Adrenal gland (tissue), 12 donors: ENCODE results near the gene CRYGC. TPM values are rescaled to one million over a fixed set of nuclear protein-coding genes. Genes with fewer than 3 reads are reported as not detected.
"Not testable (repeated sequence)": the region's sequence is repeated elsewhere in the genome, so short reads cannot be mapped to it uniquely, and the experiment has no call there.

ENCODE experiments used
- DNase-seq, 7 donors: peaks; one replicate each; pipeline ENCODE4 v3.0.0-alpha.2; 2019 to 2020
- H3K27ac ChIP-seq, 5 donors: fragments of 200-600 bp; sonication (generic) in 4 of 5; 1 replicate in 3 of 5; 2 replicates in 2 of 5; pipeline versions ENCODE4 v1.5.1 to v1.8.0; 2016 to 2020; ENCODE audit warnings: mild to moderate bottlenecking in 1 of 5
- H3K27me3 ChIP-seq: fragments of 200-600 bp; 2 replicates; pipeline ENCODE4 v1.8.0; 2021
- H3K36me3 ChIP-seq, 2 donors: fragments of 200-600 bp; replicated peaks in 1 of 2; 1 replicate in 1 of 2; 2 replicates in 1 of 2; pipeline versions ENCODE4 v1.5.1 to v1.8.0; 2018 to 2022
- H3K4me1 ChIP-seq, 2 donors: fragments of 200-600 bp; replicated peaks in 1 of 2; 1 replicate in 1 of 2; 2 replicates in 1 of 2; pipeline versions ENCODE4 v1.5.1 to v1.8.0; 2018 to 2021
- H3K4me3 ChIP-seq, 4 donors: fragments of 200-600 bp; sonication (generic) in 3 of 4; one replicate each; pipeline ENCODE4 v1.5.1; 2016 to 2018
- H3K9me3 ChIP-seq, 3 donors: fragments of 200-600 bp; sonication (generic) in 1 of 3; replicated peaks in 1 of 3; 1 replicate in 2 of 3; 2 replicates in 1 of 3; pipeline versions ENCODE4 v1.5.1 to v1.8.0; 2016 to 2021
- CTCF ChIP-seq, 6 experiments: fragments of 450-650 bp in 4 of 6; fragments of 200-600 bp in 2 of 6; sonication (generic) in 1 of 6; IDR thresholded peaks; 1 replicate in 5 of 6; 2 replicates in 1 of 6; pipeline versions ENCODE4 v1.5.1 to v1.8.0; 2016 to 2021; ENCODE audit warnings: antibody characterized with exemption in 6 of 6, mild to moderate bottlenecking in 2 of 6, moderate library complexity in 1 of 6
- POLR2A ChIP-seq, 2 donors: fragments of 450-650 bp; IDR thresholded peaks; one replicate each; pipeline ENCODE4 v1.6.1; 2017; ENCODE audit warnings: antibody characterized with exemption in 2 of 2, mild to moderate bottlenecking in 2 of 2, moderate library complexity in 1 of 2
- WGBS, 4 donors: extraction: QIAGEN DNeasy Blood & Tissue Kit in 2 of 4; methylation state at CpG; one replicate each; pipeline versions ENCODE4 v1.1.5 to v1.1.7; 2013 to 2017; 5-methylcytosine and 5-hydroxymethylcytosine counted together
- intact Hi-C, 2 donors: fragments of 100-400 bp; cut with DNase I; formaldehyde crosslinking; loops; one replicate each; pipeline versions ENCODE4 v1.14.1 to v1.15.0; 2022 to 2023
- polyA plus RNA-seq, 3 donors: library from polyadenylated mRNA; stranded (reverse); fragments of 200-250 nt in 2 of 3; fragments of 350-450 nt in 1 of 3; fragmentation: Illumina TruSeq in 1 of 3; extraction: RNeasy Lipid Tissue Mini Kit (QIAGEN cat#74804) in 1 of 3; gene quantifications; one replicate each; pipeline ENCODE4 v1.2.3, GENCODE V29; 2013 to 2014
- total RNA-seq, 9 donors: library from RNA; depleted of rRNA in 4 of 9; stranded (reverse); fragments of >200 nt in 4 of 9; fragments of 120-200 nt in 1 of 9; fragmentation: NEBNext Ultra II Directional in 1 of 9; extraction: Animal tissue kit (Norgen Biotek cat#: 25700) in 1 of 9; gene quantifications; one replicate each; pipeline versions ENCODE4 v1.1.0 to v1.2.4, GENCODE V29; 2013 to 2023
- donor health status: healthy with polysubstance abuse.
- donor health status: Bipolar disorder and iron deficiency.
- donor health status: DM: yes; HTN: yes; CAD: no.
- donor health status: DM: no; HTN: no; CAD: no.
- donor health status: DM: no; HTN: no; CAD: no.
- donor health status: DM: yes; HTN: yes; CAD: no.

The CRYGC gene
- total and polyA plus RNA-seq, 12 donors: not detected

GRCh38 chr2:208101716-208102631 lies 27.7 kb downstream of the CRYGC start:
- TF ChIP-seq POLR2A (IDR thresholded peaks at IDR 0.05) (no peak), CTCF (IDR thresholded peaks at IDR 0.05) (peak in 4 of 6 experiments; percentile 17 to 48 (median 40))
- no peaks in the 10 kb centered on the region for H3K4me1 ChIP-seq

GRCh38 chr2:208099682-208100470 lies 29.8 kb downstream of the CRYGC start:
- intact Hi-C loops: no loop called here
- Histone ChIP-seq H3K36me3 (no peaks in the 10 kb centered on the region), H3K27me3 (no peaks in the 10 kb centered on the region), H3K27ac (no peak overlapping the region), H3K4me3 (no peak overlapping the region), H3K9me3 (no peaks in the 10 kb centered on the region), H3K4me1 (no peaks in the 10 kb centered on the region)
- TF ChIP-seq POLR2A (IDR thresholded peaks at IDR 0.05): no peak
- no peak for TF ChIP-seq CTCF (IDR thresholded peaks at IDR 0.05)
- WGBS, 4 donors: 61 to 67% (median 65%) methylated on average over 13 of the region's 13 CpGs
- no peak for DNase-seq

More at GRCh38 chr2:208101716-208102631, 27.7 kb downstream of the CRYGC start:
- Histone ChIP-seq H3K9me3 (no peaks in the 10 kb centered on the region), H3K27ac (no peak overlapping the region), H3K4me3 (no peak overlapping the region), H3K27me3 (no peaks in the 10 kb centered on the region), H3K36me3 (no peaks in the 10 kb centered on the region)
- intact Hi-C loops: no loop called here
- DNase-seq: peak in 1 of 7 donors; percentile 23
- 39 to 46% (median 45%) methylated on average over 10 of the region's 10 CpGs for WGBS, 4 donors

- H3K4me1 ChIP-seq, DNase-seq, intact Hi-C loops, H3K9me3 ChIP-seq, H3K36me3 ChIP-seq, H3K4me3 ChIP-seq, H3K27me3 ChIP-seq, H3K27ac ChIP-seq: not testable (repeated sequence)
- WGBS, 4 donors: 88 to 100% (median 95%) methylated on average over 1 of the region's 1 CpG
Measured at GRCh38 chr2:208098701-208099100, 30.9 kb downstream of the CRYGC start.

GRCh38 chr2:208098267-208098666 lies 31.4 kb downstream of the CRYGC start:
- no peaks in the 10 kb centered on the region for H3K9me3 ChIP-seq
- WGBS, 4 donors: 60 to 83% (median 71%) methylated on average over 1 to 2 of the region's 2 CpGs
- TF ChIP-seq POLR2A (IDR thresholded peaks at IDR 0.05): no peak
- TF ChIP-seq CTCF (IDR thresholded peaks at IDR 0.05): no peak
- H3K27me3 ChIP-seq: no peaks in the 10 kb centered on the region
- intact Hi-C loops: no loop called here
- DNase-seq: no peak
- no peak overlapping the region for H3K4me3 ChIP-seq
- H3K4me1 ChIP-seq: no peaks in the 10 kb centered on the region
- no peak overlapping the region for H3K27ac ChIP-seq
- H3K36me3 ChIP-seq: no peaks in the 10 kb centered on the region
